Upper lobe of right lung (tissue), 1 donor: ENCODE results near the gene NDUFV1. TPM values are rescaled to one million over a fixed set of nuclear protein-coding genes. Genes with fewer than 3 reads are reported as not detected.
"Not testable (repeated sequence)": the region's sequence is repeated elsewhere in the genome, so short reads cannot be mapped to it uniquely, and the experiment has no call there.

Experiments
- ATAC-seq: fragments of 200-7000 bp; cut with Tn5 transposase; one replicate; pipeline ENCODE4 v1.9.1; 2020; ENCODE audit warnings: mild to moderate bottlenecking, moderate library complexity
- DNase-seq: peaks from one replicate; pipeline ENCODE4 v3.0.0-alpha.2; 2020
- H3K27ac ChIP-seq: fragments of 200-600 bp; one replicate; pipeline ENCODE4 v1.8.0; 2022
- H3K27me3 ChIP-seq: fragments of 200-600 bp; one replicate; pipeline ENCODE4 v1.8.0; 2022; ENCODE audit warnings: mild to moderate bottlenecking
- H3K36me3 ChIP-seq: fragments of 200-600 bp; one replicate; pipeline ENCODE4 v1.8.0; 2022
- H3K4me1 ChIP-seq: fragments of 200-600 bp; one replicate; pipeline ENCODE4 v1.8.0; 2022
- H3K4me3 ChIP-seq: fragments of 200-600 bp; one replicate; pipeline ENCODE4 v1.8.0; 2022; ENCODE audit warnings: mild to moderate bottlenecking
- H3K9me3 ChIP-seq: fragments of 200-600 bp; one replicate; pipeline ENCODE4 v1.8.0; 2022
- intact Hi-C: fragments of 100-400 bp; cut with DNase I; formaldehyde crosslinking; loops from one replicate; pipeline ENCODE4 v1.11.0; 2022
- total RNA-seq: library from RNA; stranded (reverse); fragmentation: NEBNext Ultra II Directional; extraction: Animal tissue kit (Norgen Biotek cat#: 25700); gene quantifications from one replicate; pipeline ENCODE4 v1.2.1, GENCODE V29; 2021
- TF ChIP-seq, protein P1 (sequence below): fragments of 200-600 bp; IDR thresholded peaks from one replicate; pipeline ENCODE4 v1.8.0; 2022; ENCODE audit warnings: antibody characterized with exemption
- donor health status: DM: no; HTN: yes; CAD: no; lungs with severe emphysema.

NDUFV1 gene
- total RNA-seq, 1 donor from 2014 or later, result 141 TPM

DNA sequence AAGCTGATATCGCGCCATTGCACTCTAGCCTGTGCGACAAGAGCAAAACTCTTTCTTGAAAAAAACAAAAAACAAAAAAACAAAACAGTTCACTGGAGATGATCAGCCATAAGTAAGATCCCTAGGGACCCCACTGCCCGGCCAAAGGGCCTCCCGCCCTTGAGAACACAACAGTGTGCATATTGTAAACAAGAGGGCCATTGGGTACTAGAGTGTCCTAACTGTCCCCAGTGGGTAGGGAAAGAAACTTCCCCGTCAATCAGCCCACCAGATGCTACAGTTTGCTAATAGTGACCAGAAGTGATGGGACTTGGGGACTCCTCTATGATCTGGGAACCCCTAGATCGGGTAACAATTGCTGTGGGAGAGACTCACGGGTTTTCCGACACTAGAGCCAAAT lies 47.5 kb downstream of the NDUFV1 start:
- H3K27me3 ChIP-seq, result no peaks in the 10 kb centered on the region
- TF ChIP-seq, protein P1, sequence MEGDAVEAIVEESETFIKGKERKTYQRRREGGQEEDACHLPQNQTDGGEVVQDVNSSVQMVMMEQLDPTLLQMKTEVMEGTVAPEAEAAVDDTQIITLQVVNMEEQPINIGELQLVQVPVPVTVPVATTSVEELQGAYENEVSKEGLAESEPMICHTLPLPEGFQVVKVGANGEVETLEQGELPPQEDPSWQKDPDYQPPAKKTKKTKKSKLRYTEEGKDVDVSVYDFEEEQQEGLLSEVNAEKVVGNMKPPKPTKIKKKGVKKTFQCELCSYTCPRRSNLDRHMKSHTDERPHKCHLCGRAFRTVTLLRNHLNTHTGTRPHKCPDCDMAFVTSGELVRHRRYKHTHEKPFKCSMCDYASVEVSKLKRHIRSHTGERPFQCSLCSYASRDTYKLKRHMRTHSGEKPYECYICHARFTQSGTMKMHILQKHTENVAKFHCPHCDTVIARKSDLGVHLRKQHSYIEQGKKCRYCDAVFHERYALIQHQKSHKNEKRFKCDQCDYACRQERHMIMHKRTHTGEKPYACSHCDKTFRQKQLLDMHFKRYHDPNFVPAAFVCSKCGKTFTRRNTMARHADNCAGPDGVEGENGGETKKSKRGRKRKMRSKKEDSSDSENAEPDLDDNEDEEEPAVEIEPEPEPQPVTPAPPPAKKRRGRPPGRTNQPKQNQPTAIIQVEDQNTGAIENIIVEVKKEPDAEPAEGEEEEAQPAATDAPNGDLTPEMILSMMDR, result no peak
- H3K27ac ChIP-seq, result no peak overlapping the region
- no peaks in the 10 kb centered on the region for H3K9me3 ChIP-seq
- intact Hi-C loops, result no loop called here
- ATAC-seq, result no peak
- no peaks in the 10 kb centered on the region for H3K36me3 ChIP-seq
- DNase-seq, result peak; percentile 10
- no peak overlapping the region for H3K4me3 ChIP-seq
- no peaks in the 10 kb centered on the region for H3K4me1 ChIP-seq

DNA sequence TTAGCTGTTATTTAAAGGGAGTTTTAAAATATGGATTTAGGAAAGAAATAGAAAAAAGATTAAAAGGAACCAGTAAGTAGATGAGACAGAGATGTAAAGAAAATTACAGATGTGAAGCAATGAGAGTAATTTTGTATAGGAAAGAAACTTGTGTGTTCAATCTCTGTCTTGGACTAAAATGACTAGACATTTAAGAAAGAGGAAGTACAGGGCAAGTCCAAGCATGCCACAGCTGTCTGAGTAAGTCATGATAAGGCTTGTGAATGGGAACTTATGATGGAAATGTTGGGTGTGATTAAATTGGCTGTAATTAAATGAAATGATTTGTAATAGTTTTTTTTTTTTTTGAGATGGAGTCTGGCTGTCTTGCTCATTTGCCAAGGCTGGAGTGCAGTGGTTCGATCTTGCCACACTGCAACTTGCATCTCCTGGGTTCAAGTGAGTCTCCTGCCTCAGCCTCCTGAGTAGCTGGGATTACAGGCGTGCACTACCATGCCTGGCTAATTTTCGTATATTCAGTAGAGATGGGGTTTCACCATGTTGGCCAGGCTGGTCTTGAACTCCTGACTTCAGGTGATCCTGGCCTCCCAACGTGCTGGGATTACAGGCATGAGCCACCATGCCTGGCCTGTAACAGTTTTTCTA lies 49.7 kb downstream of the NDUFV1 start:
- Histone ChIP-seq H3K36me3 (no peaks in the 10 kb centered on the region), H3K4me3 (no peak overlapping the region), H3K27me3 (no peaks in the 10 kb centered on the region), H3K9me3 (no peaks in the 10 kb centered on the region), H3K27ac (no peak overlapping the region), H3K4me1 (no peaks in the 10 kb centered on the region)
- ATAC-seq (no peak), DNase-seq (no peak)
- intact Hi-C loops, result no loop called here
- TF ChIP-seq, protein P1, result no peak

DNA sequence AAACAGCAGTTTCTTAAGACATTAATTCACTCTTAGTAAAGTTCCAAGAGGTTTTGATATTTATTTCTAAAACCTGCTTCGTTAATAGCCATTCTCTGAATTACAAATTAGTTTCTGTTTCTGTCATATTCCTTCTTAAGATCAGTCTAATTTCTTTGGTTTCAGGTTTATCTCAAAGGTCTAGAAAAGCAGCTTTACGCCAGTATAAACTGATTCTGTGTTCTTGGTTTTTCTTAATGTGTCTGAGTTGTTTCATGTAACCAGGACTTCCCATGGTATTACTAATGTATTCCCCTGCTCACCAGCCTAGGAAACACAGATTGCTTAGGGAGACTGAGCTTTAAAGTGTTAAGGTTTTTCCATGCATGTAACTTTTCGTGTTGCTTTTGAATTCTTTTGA lies 50.6 kb downstream of the NDUFV1 start:
- DNase-seq, result no peak
- Histone ChIP-seq H3K4me1 (no peaks in the 10 kb centered on the region), H3K9me3 (no peaks in the 10 kb centered on the region), H3K27me3 (no peaks in the 10 kb centered on the region), H3K4me3 (no peak overlapping the region), H3K36me3 (no peaks in the 10 kb centered on the region), H3K27ac (no peak overlapping the region)
- ATAC-seq, result no peak
- intact Hi-C loops, result no loop called here
- TF ChIP-seq, protein P1, result no peak

DNA sequence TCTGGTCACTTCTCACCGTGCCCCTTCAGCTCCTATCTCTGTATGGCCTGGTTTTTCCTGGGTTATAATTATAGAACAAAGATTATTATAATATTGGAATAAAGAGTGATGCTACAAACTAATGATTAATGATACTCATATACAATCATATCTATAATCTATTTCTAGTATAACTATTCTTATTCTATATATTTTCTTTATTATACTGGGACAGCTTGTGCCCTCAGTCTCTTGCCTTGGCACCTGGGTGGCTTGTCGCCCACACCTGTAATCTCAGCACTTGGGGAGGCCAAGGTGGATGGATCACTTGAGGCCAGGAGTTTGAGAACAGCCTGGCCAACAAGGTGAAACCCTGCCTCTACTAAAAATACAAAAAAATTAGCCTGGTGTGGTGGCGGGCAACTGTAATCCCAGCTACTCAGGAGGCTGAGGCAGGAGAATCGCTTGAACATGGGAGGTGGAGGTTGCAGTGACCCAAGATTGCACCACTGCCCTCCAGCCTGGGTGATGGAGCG lies 53.0 kb downstream of the NDUFV1 start:
- H3K27me3 ChIP-seq, H3K4me1 ChIP-seq, H3K27ac ChIP-seq, intact Hi-C loops, ATAC-seq, H3K9me3 ChIP-seq, H3K36me3 ChIP-seq, H3K4me3 ChIP-seq: not testable (repeated sequence)
- TF ChIP-seq, protein P1, result peak; percentile 42
- DNase-seq, result peak; percentile 12

DNA sequence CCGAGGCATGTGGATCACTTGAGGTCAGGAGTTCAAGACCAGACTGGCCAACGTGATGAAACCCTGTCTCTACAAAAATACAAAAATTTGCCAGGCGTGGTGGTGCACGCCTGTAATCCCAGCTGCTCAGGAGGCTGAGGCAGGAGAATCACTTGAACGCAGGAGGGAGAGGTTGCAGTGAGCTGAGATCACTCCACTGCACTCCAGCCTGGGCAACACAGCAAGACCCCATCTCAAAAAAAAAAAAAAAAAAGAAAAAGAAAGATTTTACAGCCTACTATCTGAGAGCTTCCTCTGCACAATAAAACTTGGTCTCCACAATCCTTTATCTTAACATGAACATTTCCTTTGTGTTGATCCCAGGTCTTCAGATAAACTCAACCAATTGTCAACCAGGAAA lies 54.0 kb downstream of the NDUFV1 start:
- H3K4me1 ChIP-seq, intact Hi-C loops, H3K27me3 ChIP-seq, H3K36me3 ChIP-seq, ATAC-seq, DNase-seq, H3K9me3 ChIP-seq, H3K4me3 ChIP-seq, H3K27ac ChIP-seq: not testable (repeated sequence)

Other genes with a start within 250 kb of the NDUFV1 start
- gene CLCF1, start 233.3 kb upstream of the NDUFV1 start, total RNA-seq, result 4.0 TPM
- gene RAD9A, start 214.9 kb upstream of the NDUFV1 start, total RNA-seq, result 20.7 TPM
- 134 TPM for gene PPP1CA, start 205.1 kb upstream of the NDUFV1 start, total RNA-seq
- gene TBC1D10C, start 202.9 kb upstream of the NDUFV1 start, total RNA-seq, result 26.8 TPM
- 2.7 TPM for gene CARNS1, start 191.3 kb upstream of the NDUFV1 start, total RNA-seq
- gene RPS6KB2, start 178.4 kb upstream of the NDUFV1 start, total RNA-seq, result 40.0 TPM
- 17.7 TPM for gene PTPRCAP, start 169.3 kb upstream of the NDUFV1 start, total RNA-seq
- gene CORO1B, start 163.5 kb upstream of the NDUFV1 start, total RNA-seq, result 132 TPM
- not detected for gene GPR152, start 154.2 kb upstream of the NDUFV1 start, total RNA-seq
- 3.2 TPM for gene CABP4, start 151.6 kb upstream of the NDUFV1 start, total RNA-seq
- gene TMEM134, start 137.7 kb upstream of the NDUFV1 start, total RNA-seq, result 46.9 TPM
- 87.0 TPM for gene AIP, start 123.9 kb upstream of the NDUFV1 start, total RNA-seq
- 38.2 TPM for gene PITPNM1, start 101.6 kb upstream of the NDUFV1 start, total RNA-seq
- 84.2 TPM for gene CDK2AP2, start 98.8 kb upstream of the NDUFV1 start, total RNA-seq
- gene CABP2, start 83.5 kb upstream of the NDUFV1 start, total RNA-seq, result not detected
- 751 TPM for gene GSTP1, start 23.1 kb upstream of the NDUFV1 start, total RNA-seq
- gene NUDT8, start 23.0 kb downstream of the NDUFV1 start, total RNA-seq, result 12.2 TPM
- not detected for gene TBX10, start 32.8 kb downstream of the NDUFV1 start, total RNA-seq
- 0.32 TPM for gene ACY3, start 43.8 kb downstream of the NDUFV1 start, total RNA-seq
- 1.3 TPM for gene ALDH3B2, start 67.7 kb downstream of the NDUFV1 start, total RNA-seq